GM19351 (cell line): ENCODE measurements around the gene APOA4.

ENCODE experiments used
- ATAC-seq: cut with Tn5 transposase; IDR thresholded peaks from one replicate; pipeline ENCODE4 v1.9.1; 2021; ENCODE audit warnings: mild to moderate bottlenecking, moderate library complexity; ENCODE audit not compliant: unreplicated experiment

Gene APOA4

GRCh38 chr11:116823031-116823843 is at the start of gene APOA4:
Gene APOA4, minus strand, starts transcription at chr11:116823304. Its CDS starts 113 bp downstream, at chr11:116823191.
- no peak for ATAC-seq

- no peak for ATAC-seq
These were observed 48.1 kb upstream of the APOA4 start for GRCh38 chr11:116871248-116871647.

DNA sequence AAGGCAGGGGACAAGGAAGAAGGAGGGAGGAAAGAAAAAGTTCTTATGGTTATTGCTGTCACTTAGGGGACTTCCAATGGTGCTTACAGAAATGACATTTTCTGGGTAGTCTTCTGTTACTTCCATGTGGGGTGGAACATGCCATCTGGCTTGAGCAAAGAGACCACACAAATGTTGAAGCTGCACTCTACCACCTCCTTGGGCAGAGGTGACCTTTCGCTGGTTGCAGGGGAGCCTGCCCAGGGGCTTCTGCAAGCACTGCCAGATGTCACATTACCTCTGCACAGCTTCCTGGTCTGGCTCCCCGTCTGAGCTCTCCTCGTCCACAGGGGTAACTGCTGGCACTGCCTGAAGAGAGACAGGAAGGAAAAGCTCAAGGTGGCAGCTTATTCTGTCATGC is 47.0 kb upstream of the APOA4 start:
- ATAC-seq: no peak

DNA sequence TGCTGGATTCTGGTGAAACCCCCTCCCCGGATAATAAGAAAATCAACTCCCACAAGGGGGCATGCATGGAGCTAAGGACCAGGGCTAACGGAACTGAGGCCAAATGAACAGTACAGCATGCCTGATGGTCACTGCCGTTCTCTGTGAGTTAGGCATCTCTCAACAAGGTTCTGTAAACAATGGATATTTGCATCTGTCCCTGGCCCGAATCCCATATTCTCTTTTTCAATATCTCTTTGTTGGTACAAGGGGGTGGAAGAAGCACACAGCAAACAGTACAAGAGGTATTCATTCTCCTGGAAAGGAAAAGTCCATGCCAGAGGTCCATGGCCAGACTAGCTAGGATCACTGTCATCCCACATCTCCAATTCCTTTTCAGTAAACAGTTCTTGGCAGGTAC is 46.5 kb upstream of the APOA4 start:
- ATAC-seq: no peak

GRCh38 chr11:116868066-116868465 is 45.0 kb upstream of the APOA4 start:
- ATAC-seq: no peak

DNA sequence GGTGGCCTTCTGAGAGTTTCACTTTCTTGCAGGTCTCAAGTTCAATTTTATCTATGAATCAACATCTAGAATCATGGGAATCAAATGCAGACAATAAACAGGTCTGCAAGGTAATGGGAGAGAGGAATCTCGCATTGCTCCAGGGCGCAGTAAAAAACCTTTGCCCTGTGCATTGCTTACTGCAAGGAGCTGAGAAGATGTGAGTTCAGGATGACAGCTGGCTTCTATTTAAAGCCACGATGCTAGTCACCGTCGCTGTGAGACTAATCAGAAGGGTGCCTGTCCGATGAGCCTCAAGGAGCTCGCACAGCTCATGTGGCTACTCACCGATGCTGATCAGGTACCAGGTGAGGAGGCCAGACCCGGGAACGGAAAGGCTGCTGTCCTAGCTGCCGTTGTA is 44.5 kb upstream of the APOA4 start:
- ATAC-seq: no peak

DNA sequence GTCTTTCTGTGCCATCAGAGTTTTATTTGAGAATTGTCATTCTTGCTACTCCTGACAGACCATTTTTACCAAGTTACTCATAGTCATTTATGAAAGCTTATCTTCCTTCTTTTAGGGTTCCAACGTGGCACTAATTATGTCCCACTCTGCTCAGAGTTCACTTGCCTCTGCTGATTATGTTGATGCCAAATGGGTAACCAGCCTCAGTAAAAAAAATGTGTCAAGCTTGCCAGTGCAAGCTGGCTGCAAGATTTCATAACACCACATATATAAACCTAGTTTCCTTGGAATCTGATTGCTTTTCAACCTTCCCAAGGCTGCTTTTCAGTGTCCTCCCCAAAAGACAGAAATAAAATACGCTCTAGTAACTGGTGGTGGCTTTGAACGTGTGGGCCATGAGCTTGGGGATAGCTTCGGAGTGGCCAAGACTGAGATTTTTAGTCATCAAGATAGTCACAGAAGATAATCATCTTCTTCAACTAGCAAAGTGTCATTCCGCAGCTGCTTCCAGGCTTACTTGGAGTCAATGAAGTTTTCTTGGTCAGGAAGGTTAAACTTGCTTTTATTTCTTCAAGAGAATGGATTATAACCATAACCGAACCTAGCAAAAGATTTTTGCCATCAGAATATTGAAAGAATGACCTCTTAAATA is 43.8 kb upstream of the APOA4 start:
- ATAC-seq: no peak

DNA sequence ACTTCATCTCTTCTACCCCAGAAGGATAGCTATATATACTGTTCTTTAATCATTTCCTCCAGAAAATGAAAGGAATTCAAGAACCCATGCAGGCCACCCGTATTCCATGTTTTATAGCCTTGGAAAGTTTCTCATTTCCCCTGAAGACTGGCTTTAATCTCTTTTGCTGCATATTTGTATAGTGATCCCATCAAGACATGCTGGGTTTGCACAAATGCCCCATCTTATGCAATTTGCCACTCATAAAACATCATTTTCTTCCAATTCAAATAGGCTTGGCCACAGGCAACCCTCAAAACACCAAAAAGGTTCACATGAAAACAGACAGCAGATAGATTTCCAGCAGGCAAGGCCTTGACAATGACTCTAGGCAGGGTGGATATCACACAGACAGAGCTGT is 42.6 kb upstream of the APOA4 start:
- ATAC-seq: no peak

- no peak for ATAC-seq
These were observed 41.4 kb upstream of the APOA4 start for GRCh38 chr11:116864531-116864930.

GRCh38 chr11:116862951-116863350 is 39.8 kb upstream of the APOA4 start:
- no peak for ATAC-seq

- no peak for ATAC-seq
These were observed 39.1 kb upstream of the APOA4 start for GRCh38 chr11:116862185-116862584.

DNA sequence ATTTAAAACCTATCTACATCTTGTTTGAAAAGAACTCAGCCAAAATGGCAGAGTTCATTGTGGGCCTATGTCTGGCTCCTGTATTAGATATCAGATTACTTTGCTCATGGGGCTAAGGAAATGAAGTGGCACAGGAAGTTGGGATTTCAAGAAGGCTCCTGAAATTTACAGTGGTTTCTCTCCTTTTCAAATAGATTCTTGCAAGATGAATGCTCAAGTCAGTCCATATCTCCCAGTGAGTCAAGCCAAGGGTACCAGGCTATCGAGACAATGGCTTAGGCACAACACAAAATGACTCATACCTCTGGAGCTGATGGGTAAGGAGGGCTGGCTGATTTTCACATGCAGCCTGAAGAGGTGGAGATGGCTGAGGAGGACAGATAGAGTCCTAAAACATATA is 38.4 kb upstream of the APOA4 start:
- ATAC-seq: no peak

- no peak for ATAC-seq
These were observed 37.2 kb upstream of the APOA4 start for GRCh38 chr11:116860303-116860702.

- no peak for ATAC-seq
These were observed 36.1 kb upstream of the APOA4 start for GRCh38 chr11:116859175-116859574.

DNA sequence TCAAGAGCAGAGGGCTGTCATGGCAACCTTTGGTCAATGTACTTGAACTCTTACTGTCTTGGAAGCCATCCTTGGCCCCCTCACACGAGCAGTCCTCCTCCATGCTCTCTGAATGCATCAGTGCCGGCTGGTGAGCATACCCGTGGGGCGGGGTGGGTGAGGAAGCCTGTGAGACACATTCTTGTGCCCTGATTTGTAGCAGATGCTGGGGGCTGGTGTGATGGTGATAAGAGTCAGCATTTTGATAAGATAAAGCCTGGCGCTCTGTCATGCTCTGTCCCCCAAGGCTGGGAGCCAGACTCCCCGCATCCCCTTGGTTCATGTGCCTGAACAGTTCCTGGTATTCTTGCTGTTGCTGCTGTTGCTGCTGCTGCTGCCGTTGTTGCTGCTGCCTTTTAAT is 34.8 kb upstream of the APOA4 start:
- ATAC-seq: no peak

GRCh38 chr11:116857316-116857715 is 34.2 kb upstream of the APOA4 start:
- ATAC-seq: no peak

- no peak for ATAC-seq
These were observed 33.3 kb upstream of the APOA4 start for GRCh38 chr11:116856423-116856822.

DNA sequence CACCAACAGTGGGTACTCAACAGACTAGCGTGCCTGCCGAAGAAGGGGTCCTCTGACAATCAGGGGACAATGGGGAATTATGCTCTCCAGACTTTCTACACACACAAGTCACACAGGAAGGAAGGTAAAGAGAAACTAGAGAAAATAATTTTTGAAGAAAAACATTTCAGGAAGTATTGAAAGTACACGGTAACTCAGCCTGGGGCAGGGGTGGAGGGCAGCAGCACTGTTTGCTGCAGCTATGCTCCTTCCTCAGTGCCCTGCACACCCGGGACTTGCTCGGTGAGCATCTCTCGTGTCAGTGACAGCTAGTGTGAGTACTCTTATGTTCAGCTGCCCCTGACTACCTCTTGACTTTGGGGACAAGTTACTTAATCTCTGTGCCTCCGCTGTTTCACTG is 32.3 kb upstream of the APOA4 start:
- ATAC-seq: no peak

DNA sequence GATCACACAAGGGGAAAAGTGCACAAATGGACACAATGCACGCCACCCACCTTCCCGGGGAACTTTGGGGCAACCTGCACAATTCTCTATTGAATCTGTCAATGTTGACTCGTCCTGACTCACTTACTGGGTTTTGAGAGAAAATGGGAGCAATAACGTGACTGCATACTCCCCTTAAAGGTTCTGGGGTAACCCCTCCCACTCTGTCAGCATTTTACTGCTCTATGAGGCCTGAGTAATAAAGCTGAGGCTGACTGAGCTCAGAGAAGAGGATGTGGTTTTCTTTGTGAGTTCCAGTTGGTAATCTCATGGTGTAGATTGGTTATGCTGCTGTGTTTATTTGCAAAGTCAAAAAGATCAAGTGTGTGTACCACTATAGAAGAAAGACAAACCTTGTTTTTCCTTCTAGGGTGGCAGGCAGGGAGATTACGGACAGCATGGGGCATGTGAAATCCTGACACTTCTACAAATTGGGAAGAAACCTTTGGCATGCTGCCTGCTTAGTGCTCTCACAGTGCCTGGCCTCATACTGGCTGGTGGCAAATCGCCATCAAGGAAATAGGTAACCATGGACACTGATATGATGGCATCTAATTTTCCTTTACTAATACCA is 30.5 kb upstream of the APOA4 start:
- ATAC-seq: peak; percentile 95

DNA sequence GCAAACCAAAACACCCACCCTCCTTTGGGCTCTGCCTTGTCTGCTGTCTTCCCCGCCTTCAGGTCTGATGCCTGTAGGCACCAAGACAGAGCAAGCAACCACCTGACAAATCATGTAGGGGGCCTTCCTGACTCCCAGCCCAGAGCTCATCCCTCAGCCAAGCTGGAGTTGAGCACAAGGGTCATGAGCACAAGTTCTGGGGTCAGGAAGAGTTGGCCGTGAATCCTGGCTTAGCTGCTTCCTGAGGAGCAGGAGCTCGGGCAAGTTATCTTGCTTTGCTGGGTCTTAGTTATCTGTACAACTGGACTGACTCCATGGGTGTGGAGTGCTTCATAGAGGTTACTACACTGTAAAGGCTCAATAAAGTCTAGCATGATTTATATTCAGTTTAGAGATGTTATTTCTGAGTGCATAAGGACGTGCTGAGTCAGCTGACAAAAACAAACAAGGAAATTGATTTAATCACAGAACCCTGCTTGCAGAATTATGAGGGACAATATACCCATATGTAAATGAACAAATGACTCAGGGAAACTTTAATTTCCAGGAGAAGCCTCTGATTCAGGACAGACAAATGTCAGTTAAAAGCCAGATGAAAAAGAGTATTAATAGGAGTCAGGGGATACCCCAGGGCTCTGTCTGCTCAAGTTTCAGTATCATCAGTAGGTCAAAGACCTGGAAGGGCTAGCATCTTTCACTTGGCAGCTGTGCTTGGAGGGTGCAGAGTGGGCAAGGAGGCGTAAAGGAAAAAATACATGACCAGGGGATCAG is 29.3 kb upstream of the APOA4 start:
- ATAC-seq: peak; percentile 34

DNA sequence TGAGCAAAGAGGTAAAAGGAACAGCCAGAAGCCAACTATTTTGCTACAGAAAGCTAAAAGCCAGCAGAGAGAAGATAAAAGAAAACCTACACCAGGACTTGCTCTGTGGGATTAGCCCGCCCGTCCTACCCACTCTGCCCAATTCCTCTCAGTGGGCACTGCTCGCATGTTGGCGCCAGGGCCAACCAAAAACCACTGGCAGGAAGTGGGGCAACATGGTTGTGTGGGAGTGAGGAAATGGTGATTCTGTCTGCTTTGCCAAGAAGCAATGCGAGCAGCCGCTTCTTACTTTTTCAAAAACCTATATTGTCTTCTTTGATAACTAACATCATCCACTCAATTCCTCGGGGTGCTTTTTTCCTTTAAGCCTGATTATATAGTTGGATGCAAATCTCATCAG is 28.5 kb upstream of the APOA4 start:
- no peak for ATAC-seq
